Loucy (cell line): ENCODE measurements around the gene TCP1.

Experiments used
- H2AFZ ChIP-seq: fragments of 200-600 bp; sonication (generic); 2 replicates; pipeline ENCODE4 v1.6.0; 2016; ENCODE audit warnings: antibody characterized with exemption, mild to moderate bottlenecking, low read length, moderate library complexity
- H3F3A ChIP-seq: fragments of 200-600 bp; 2 replicates; pipeline ENCODE4 v1.6.0; 2016; ENCODE audit warnings: antibody characterized with exemption, low read depth, mild to moderate bottlenecking
- H3K27me3 ChIP-seq: fragments of 200-600 bp; sonication (generic); 2 replicates; pipeline ENCODE4 v1.6.1; 2014; ENCODE audit warnings: low read length, mild to moderate bottlenecking; ENCODE audit not compliant: insufficient read depth, poor library complexity, severe bottlenecking
- H3K36me3 ChIP-seq: fragments of 200-600 bp; sonication (generic); 2 replicates; pipeline ENCODE4 v1.6.1; 2016; ENCODE audit warnings: low read length; ENCODE audit not compliant: insufficient read depth
- H3K4me1 ChIP-seq: fragments of 200-600 bp; sonication (generic); 2 replicates; pipeline ENCODE4 v1.5.1; 2014; ENCODE audit warnings: low read length, mild to moderate bottlenecking; ENCODE audit not compliant: insufficient read depth, poor library complexity, severe bottlenecking
- H3K4me2 ChIP-seq: fragments of 200-600 bp; sonication (generic); 2 replicates; pipeline ENCODE4 v1.6.0; 2014; ENCODE audit warnings: antibody characterized with exemption, low read length, low read depth, mild to moderate bottlenecking; ENCODE audit not compliant: poor library complexity, severe bottlenecking
- H3K4me3 ChIP-seq: fragments of 200-600 bp; sonication (generic); 2 replicates; pipeline ENCODE4 v1.5.1; 2014; ENCODE audit warnings: low read length, mild to moderate bottlenecking, mixed read lengths; ENCODE audit not compliant: poor library complexity, severe bottlenecking
- H3K79me2 ChIP-seq: fragments of 200-600 bp; sonication (generic); 2 replicates; pipeline ENCODE4 v1.6.1; 2014; ENCODE audit warnings: low read length; ENCODE audit not compliant: insufficient read depth
- H3K9ac ChIP-seq: fragments of 200-600 bp; sonication (generic); 2 replicates; pipeline ENCODE4 v1.6.0; 2014; ENCODE audit warnings: mild to moderate bottlenecking, low read depth, low read length, moderate library complexity; ENCODE audit not compliant: poor library complexity, severe bottlenecking
- H3K9me2 ChIP-seq: fragments of 200-600 bp; sonication (generic); replicated peaks from 2 replicates; pipeline ENCODE4 v1.6.1; 2016; ENCODE audit warnings: low read depth, low read length, mixed read lengths
- H3K9me3 ChIP-seq: fragments of 200-600 bp; sonication (generic); 2 replicates; pipeline ENCODE4 v1.6.1; 2014; ENCODE audit warnings: mild to moderate bottlenecking, antibody characterized with exemption, low read length, low read depth; ENCODE audit not compliant: insufficient read depth
- H4K20me1 ChIP-seq: fragments of 200-600 bp; sonication (generic); 2 replicates; pipeline ENCODE4 v1.6.0; 2014; ENCODE audit warnings: antibody characterized with exemption, low read length, mild to moderate bottlenecking; ENCODE audit not compliant: insufficient read depth, poor library complexity, severe bottlenecking
- CTCF ChIP-seq: fragments of 200-600 bp; sonication (generic); conservative IDR thresholded peaks from 2 replicates; pipeline ENCODE4 v1.5.1; 2014; ENCODE audit warnings: mild to moderate bottlenecking, antibody characterized with exemption, low read length
- EZH2phosphoT487 ChIP-seq: fragments of 200-600 bp; IDR thresholded peaks from 2 replicates; pipeline ENCODE4 v1.6.1; 2018; ENCODE audit warnings: antibody characterized with exemption, mild to moderate bottlenecking, moderate library complexity, borderline replicate concordance

The TCP1 gene

DNA sequence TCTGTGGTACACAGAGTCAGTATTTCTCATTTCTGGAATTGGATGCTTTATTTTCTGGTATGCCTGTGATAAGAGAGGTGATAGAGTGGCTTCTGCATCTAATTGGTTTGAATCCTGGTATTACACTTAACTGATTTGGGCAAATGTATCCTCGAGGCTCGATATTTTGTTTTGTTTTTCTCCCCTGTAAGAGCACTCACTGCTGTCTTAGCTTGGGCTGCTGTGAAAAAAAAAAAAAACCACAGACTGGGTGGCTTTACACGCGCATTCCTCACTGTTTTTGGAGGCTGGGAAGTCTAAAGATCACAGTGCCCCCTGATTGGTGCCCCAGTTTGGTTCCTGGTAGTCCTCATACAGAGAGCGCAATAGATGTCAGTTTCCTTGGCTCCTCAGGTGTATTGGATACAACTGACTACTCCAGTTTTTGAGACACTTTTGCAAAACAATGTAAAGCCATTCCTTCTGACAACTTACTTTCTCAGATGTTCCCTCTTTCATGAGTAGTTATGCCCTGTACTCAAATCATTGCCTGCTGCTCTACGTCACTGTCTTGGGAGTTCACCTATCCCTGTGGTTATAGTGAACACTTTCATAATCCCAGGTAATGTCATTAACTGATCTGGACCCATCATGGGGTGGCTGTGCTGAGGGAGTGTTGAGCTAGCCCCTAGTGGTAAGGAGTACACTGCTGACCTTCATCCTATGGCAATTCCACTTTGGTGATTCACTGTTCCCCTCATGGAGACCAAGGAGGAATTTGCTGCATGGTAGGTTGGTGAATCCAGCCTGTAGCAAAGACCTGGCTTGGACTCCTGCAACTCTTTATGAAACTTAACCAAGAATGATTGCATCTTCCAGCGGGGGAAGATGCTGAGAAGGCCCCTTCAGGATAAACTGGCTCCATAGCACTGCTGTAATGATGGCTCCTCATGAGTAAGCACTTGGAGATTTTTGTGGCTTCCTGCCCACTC is 31.1 kb downstream of the TCP1 start:
- H3K4me1 ChIP-seq, result peaks cover 14% of the 10 kb centered on the region
- H3K27me3 ChIP-seq, result no peaks in the 10 kb centered on the region
- TF ChIP-seq CTCF (peak; percentile 30), EZH2phosphoT487 (no peak)
- no peaks in the 10 kb centered on the region for H3K9me3 ChIP-seq
- no peak overlapping the region for H3K4me3 ChIP-seq
- no peak overlapping the region for H3K4me2 ChIP-seq
- H3F3A ChIP-seq, result no peaks in the 10 kb centered on the region
- no peak overlapping the region for H3K9ac ChIP-seq
- H4K20me1 ChIP-seq, result peaks cover 4% of the 10 kb centered on the region
- H3K79me2 ChIP-seq, result peaks cover 25% of the 10 kb centered on the region
- H3K9me2 ChIP-seq, result no peaks in the 10 kb centered on the region
- peaks cover 46% of the 10 kb centered on the region; the same call in 1 of the 2 replicates for H3K36me3 ChIP-seq
- no peak overlapping the region for H2AFZ ChIP-seq

- no peak overlapping the region for H3K9ac ChIP-seq
- H3K9me3 ChIP-seq, result no peaks in the 10 kb centered on the region
- H3K36me3 ChIP-seq, result peaks cover 63% of the 10 kb centered on the region
- H4K20me1 ChIP-seq, result peaks cover 4% of the 10 kb centered on the region
- no peak overlapping the region for H3K4me3 ChIP-seq
- H3K4me1 ChIP-seq, result peaks cover 8% of the 10 kb centered on the region
- no peak for TF ChIP-seq CTCF
- TF ChIP-seq EZH2phosphoT487, result no peak
- no peaks in the 10 kb centered on the region for H3F3A ChIP-seq
- no peaks in the 10 kb centered on the region for H3K9me2 ChIP-seq
- no peak overlapping the region for H2AFZ ChIP-seq
- H3K79me2 ChIP-seq, result peaks cover 16% of the 10 kb centered on the region
- no peak overlapping the region for H3K4me2 ChIP-seq
- H3K27me3 ChIP-seq, result no peaks in the 10 kb centered on the region
Observed at GRCh38 chr6:159756508-159756907, 32.9 kb downstream of the TCP1 start.

DNA sequence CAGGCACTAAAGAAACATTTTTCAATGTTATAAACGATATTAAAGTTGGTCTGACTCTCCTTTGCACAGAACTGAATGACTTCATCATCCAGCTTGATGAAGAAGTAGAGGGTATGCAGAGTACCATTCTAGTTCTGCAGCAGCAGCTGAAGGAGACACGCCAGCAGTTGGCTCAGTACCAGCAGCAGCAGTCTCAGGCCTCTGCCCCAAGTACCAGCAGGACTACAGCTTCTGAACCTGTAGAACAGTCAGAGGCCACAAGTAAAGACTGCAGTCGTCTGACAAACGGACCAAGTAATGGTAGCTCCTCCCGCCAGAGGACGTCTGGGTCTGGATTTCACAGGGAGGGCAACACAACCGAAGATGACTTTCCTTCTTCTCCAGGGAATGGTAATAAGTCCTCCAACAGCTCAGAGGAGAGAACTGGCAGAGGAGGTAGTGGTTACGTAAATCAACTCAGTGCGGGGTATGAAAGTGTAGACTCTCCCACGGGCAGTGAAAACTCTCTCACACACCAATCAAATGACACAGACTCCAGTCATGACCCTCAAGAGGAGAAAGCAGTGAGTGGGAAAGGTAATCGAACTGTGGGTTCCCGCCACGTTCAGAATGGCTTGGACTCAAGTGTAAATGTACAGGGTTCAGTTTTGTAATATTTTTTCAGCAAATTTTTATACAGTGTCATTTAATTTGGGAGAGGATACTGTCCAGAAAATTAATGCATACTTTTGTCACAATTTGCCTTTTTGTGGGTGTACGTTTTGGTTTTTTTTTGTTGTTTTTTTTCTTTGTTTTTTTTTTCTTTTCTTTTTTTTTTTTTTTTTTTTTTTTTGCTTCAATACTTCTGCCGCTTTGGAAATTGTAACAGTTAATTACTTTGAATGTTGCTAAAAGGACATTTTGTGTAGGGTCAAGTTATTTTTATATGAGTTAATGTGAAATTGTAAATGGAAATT is 34.2 kb downstream of the TCP1 start:
- H3K4me3 ChIP-seq, result no peak overlapping the region
- no peak for TF ChIP-seq CTCF
- TF ChIP-seq EZH2phosphoT487, result no peak
- H3K9me2 ChIP-seq, result no peaks in the 10 kb centered on the region
- no peak overlapping the region for H2AFZ ChIP-seq
- peaks cover 74% of the 10 kb centered on the region for H3K36me3 ChIP-seq
- peaks cover 3% of the 10 kb centered on the region; the same call in 1 of the 2 replicates for H3K79me2 ChIP-seq
- H3K9me3 ChIP-seq, result no peaks in the 10 kb centered on the region
- H3K4me2 ChIP-seq, result no peak overlapping the region
- no peaks in the 10 kb centered on the region for H3K4me1 ChIP-seq
- H3F3A ChIP-seq, result no peaks in the 10 kb centered on the region
- H4K20me1 ChIP-seq, result peaks cover 11% of the 10 kb centered on the region
- no peak overlapping the region for H3K9ac ChIP-seq
- H3K27me3 ChIP-seq, result no peaks in the 10 kb centered on the region
